Measurements from ENCODE around the gene DNAJC12.

DNA sequence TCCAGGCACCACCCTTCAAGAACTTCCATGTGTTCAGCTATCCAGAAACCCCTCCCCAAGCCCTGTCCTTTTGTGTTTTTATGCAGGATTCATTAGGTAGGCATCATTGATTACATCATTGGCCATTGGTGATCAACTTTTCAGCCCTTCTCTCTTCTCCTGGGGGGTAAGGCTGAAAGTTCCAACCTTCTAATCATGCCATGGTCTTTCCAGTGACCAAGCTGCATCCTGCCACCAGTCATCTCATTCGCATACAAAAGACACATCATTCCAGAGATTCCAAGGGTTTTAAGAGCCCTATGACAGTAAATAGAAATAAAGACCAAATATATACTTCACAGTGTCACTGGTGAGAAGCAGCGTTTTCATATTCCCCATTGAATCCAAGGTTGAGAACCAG, 48.2 kb downstream of the DNAJC12 start:
- no peak for TF ChIP-seq POLR2AphosphoS5 (IDR thresholded peaks at IDR 0.05)
- TF ChIP-seq, protein P1, sequence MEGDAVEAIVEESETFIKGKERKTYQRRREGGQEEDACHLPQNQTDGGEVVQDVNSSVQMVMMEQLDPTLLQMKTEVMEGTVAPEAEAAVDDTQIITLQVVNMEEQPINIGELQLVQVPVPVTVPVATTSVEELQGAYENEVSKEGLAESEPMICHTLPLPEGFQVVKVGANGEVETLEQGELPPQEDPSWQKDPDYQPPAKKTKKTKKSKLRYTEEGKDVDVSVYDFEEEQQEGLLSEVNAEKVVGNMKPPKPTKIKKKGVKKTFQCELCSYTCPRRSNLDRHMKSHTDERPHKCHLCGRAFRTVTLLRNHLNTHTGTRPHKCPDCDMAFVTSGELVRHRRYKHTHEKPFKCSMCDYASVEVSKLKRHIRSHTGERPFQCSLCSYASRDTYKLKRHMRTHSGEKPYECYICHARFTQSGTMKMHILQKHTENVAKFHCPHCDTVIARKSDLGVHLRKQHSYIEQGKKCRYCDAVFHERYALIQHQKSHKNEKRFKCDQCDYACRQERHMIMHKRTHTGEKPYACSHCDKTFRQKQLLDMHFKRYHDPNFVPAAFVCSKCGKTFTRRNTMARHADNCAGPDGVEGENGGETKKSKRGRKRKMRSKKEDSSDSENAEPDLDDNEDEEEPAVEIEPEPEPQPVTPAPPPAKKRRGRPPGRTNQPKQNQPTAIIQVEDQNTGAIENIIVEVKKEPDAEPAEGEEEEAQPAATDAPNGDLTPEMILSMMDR (IDR thresholded peaks at IDR 0.05): no peak
